GM12878 (cell line): ENCODE data around the gene USPL1. TPM values are rescaled to one million over a fixed set of nuclear protein-coding genes. Genes with fewer than 3 reads are reported as not detected.

Experiments
- ATAC-seq: fragments of 200-7000 bp; cut with Tn5 transposase; 3 replicates; pipeline ENCODE4 v1.9.1; 2020; ENCODE audit warnings: mild to moderate bottlenecking, moderate library complexity
- BruUV-seq: library from RNA; stranded (reverse); fragments of 400-500 nt; replicated peaks from 2 replicates; lab custom pipeline; 2021; lab: Mats Ljungman, UMichigan
- CTCF ChIA-PET: fragments of 300-600 bp; sonication (Branson Sonifier 250); formaldehyde crosslinking; extraction: SDS; loops from one replicate; lab custom pipeline; 2021; ENCODE audit warnings: inconsistent platforms; lab: Yijun Ruan, JAX
- POLR2A ChIA-PET: fragments of 350-600 bp; formaldehyde crosslinking; extraction: SDS; loops from one replicate; lab custom pipeline; 2021; ENCODE audit warnings: inconsistent platforms; lab: Charles Lee
- RAD21 ChIA-PET: fragments of 300-600 bp; sonication (Branson Sonifier 250); formaldehyde crosslinking; loops from one replicate; lab custom pipeline; 2023; ENCODE audit warnings: antibody characterized with exemption; ENCODE audit not compliant: unreplicated experiment; lab: Charles Lee
- SMC1A ChIA-PET: fragments of 300-600 bp; sonication (Branson Sonifier 250); formaldehyde crosslinking; loops from one replicate; lab custom pipeline; 2023; ENCODE audit not compliant: unreplicated experiment, uncharacterized antibody; lab: Charles Lee
- DNase-seq: peaks from one replicate; pipeline ENCODE4 v3.0.0-alpha.2; 2011; ENCODE audit warnings: low read depth, low spot score
- FAIRE-seq: peaks from 3 replicates; lab custom pipeline; 2011; peaks lifted over from hg19 to GRCh38; lab: Jason Lieb, UNC
- H2AFZ ChIP-seq: 2 replicates; pipeline ENCODE4 v1.6.0; 2011; ENCODE audit warnings: low read depth, low read length, control low read depth; ENCODE audit not compliant: control insufficient read depth
- H3K27ac ChIP-seq: 2 replicates; pipeline ENCODE4 v1.5.1; 2011; ENCODE audit warnings: control low read depth; ENCODE audit not compliant: control insufficient read depth, insufficient read depth
- H3K27me3 ChIP-seq, 2 experiments: replicated peaks in 1 of 2; 2 replicates each; pipeline versions ENCODE4 v1.6.0 to v1.6.1; 2011; ENCODE audit warnings: low read length in 1 of 2; ENCODE audit not compliant: control insufficient read depth in 2 of 2, insufficient read depth in 2 of 2
- H3K36me3 ChIP-seq, 2 experiments: 2 replicates each; pipeline ENCODE4 v1.5.1; 2011; ENCODE audit warnings: low read length in 1 of 2; ENCODE audit not compliant: control insufficient read depth in 2 of 2, insufficient read depth in 2 of 2
- H3K4me1 ChIP-seq: 2 replicates; pipeline ENCODE4 v1.6.1; 2011; ENCODE audit warnings: mild to moderate bottlenecking, low read length, moderate library complexity, mixed read lengths; ENCODE audit not compliant: control insufficient read depth, insufficient read depth
- H3K4me2 ChIP-seq: 2 replicates; pipeline ENCODE4 v1.6.0; 2011; ENCODE audit warnings: control low read depth; ENCODE audit not compliant: control insufficient read depth, insufficient read depth
- H3K4me3 ChIP-seq: fragments of 200-600 bp; sonication (generic); 2 replicates; pipeline ENCODE4 v1.5.1; 2016
- H3K79me2 ChIP-seq: 2 replicates; pipeline ENCODE4 v1.6.0; 2011; ENCODE audit warnings: low read length; ENCODE audit not compliant: control insufficient read depth, insufficient read depth
- H3K9ac ChIP-seq: 2 replicates; pipeline ENCODE4 v1.8.0; 2011; ENCODE audit warnings: low read length, control low read depth, mixed read lengths; ENCODE audit not compliant: control insufficient read depth, insufficient read depth
- H3K9me3 ChIP-seq: replicated peaks from 3 replicates; pipeline ENCODE4 v1.5.1; 2011; ENCODE audit warnings: mild to moderate bottlenecking, low read length; ENCODE audit not compliant: control insufficient read depth, insufficient read depth
- H4K20me1 ChIP-seq: 2 replicates; pipeline ENCODE4 v1.6.0; 2011; ENCODE audit not compliant: control insufficient read depth, insufficient read depth
- CHD4 ChIP-seq: fragments of 200-600 bp; sonication (generic); IDR thresholded peaks from 2 replicates; pipeline ENCODE4 v1.6.1; 2016; ENCODE audit warnings: mild to moderate bottlenecking
- EP300 ChIP-seq, 2 experiments: fragments of 150-350 bp in 1 of 2; IDR thresholded peaks; 2 replicates each; pipeline ENCODE4 v1.6.1; 2011 to 2012; ENCODE audit warnings: low read depth in 2 of 2, low read length in 2 of 2, borderline replicate concordance in 1 of 2, improper control_type of control experiment in 1 of 2, inconsistent platforms in 1 of 2; ENCODE audit not compliant: control insufficient read depth in 1 of 2
- ESRRA ChIP-seq: IDR thresholded peaks from 2 replicates; pipeline ENCODE4 v1.6.1; 2012; ENCODE audit warnings: mild to moderate bottlenecking, low read length, improper control_type of control experiment
- KAT2A ChIP-seq: conservative IDR thresholded peaks from 2 replicates; pipeline ENCODE4 v1.6.1; 2011; ENCODE audit warnings: low read depth, low read length; ENCODE audit not compliant: control insufficient read depth
- MEF2B ChIP-seq: fragments of 450-650 bp; IDR thresholded peaks from 2 replicates; pipeline ENCODE4 v1.6.1; 2018; ENCODE audit warnings: mild to moderate bottlenecking, moderate library complexity; ENCODE audit not compliant: partially characterized antibody, poor library complexity, severe bottlenecking
- NR2F1 ChIP-seq: fragments of 450-650 bp; conservative IDR thresholded peaks from 2 replicates; pipeline ENCODE4 v1.6.1; 2017; ENCODE audit warnings: mild to moderate bottlenecking
- PAX8 ChIP-seq: fragments of 450-650 bp; IDR thresholded peaks from 2 replicates; pipeline ENCODE4 v1.6.1; 2017; ENCODE audit warnings: mild to moderate bottlenecking, moderate library complexity
- PRDM15 ChIP-seq: fragments of 450-650 bp; formaldehyde crosslinking; IDR thresholded peaks from 2 replicates; pipeline ENCODE4 v1.4.0; 2020; ENCODE audit warnings: mild to moderate bottlenecking, moderate library complexity
- RELA ChIP-seq: fragments of 450-650 bp; IDR thresholded peaks from 2 replicates; pipeline ENCODE4 v1.8.0; 2014; ENCODE audit warnings: borderline replicate concordance; ENCODE audit not compliant: partially characterized antibody
- RELB ChIP-seq: fragments of 450-650 bp; IDR thresholded peaks from 2 replicates; pipeline ENCODE4 v1.6.1; 2017; ENCODE audit warnings: low read depth, mild to moderate bottlenecking, moderate library complexity
- SPI1 ChIP-seq: IDR thresholded peaks from 2 replicates; pipeline ENCODE4 v1.6.1; 2011; ENCODE audit warnings: low read depth, mild to moderate bottlenecking, low read length, moderate library complexity, borderline replicate concordance; ENCODE audit not compliant: insufficient read depth
- USF1 ChIP-seq: IDR thresholded peaks from 2 replicates; pipeline ENCODE4 v1.6.1; 2011; ENCODE audit warnings: borderline replicate concordance, low read depth, mild to moderate bottlenecking, moderate library complexity, mixed read lengths, low read length; ENCODE audit not compliant: insufficient read depth; ENCODE audit errors: extremely low read length
- YBX1 ChIP-seq: fragments of 450-650 bp; IDR thresholded peaks from 2 replicates; pipeline ENCODE4 v1.6.1; 2016; ENCODE audit warnings: antibody characterized with exemption
- ZZZ3 ChIP-seq: IDR thresholded peaks from 2 replicates; pipeline ENCODE4 v1.6.1; 2011; ENCODE audit warnings: low read depth; ENCODE audit not compliant: control insufficient read depth, insufficient read length
- WGBS: methylation state at CpG from one replicate; pipeline ENCODE4 v1.1.6; 2016; ENCODE audit warnings: low lambda C conversion rate; ENCODE audit not compliant: insufficient replicate concordance, insufficient coverage; ENCODE audit errors: missing lambda C conversion rate; 5-methylcytosine and 5-hydroxymethylcytosine counted together
- in situ Hi-C: fragments of 300-500 bp; cut with MboI; formaldehyde crosslinking; loops from 9 replicates; pipeline ENCODE4 v1.14.3; 2018; ENCODE audit warnings: mixed read lengths
- intact Hi-C: fragments of 100-400 bp; cut with micrococcal nuclease; formaldehyde crosslinking; loops from one replicate; pipeline ENCODE4 v1.14.2; 2022; ENCODE audit not compliant: unreplicated experiment
- polyA plus RNA-seq, 11 experiments: library from polyadenylated mRNA; depleted of rRNA in 4 of 11; unstranded in 6 of 11; stranded (reverse) in 5 of 11; fragments of >200 nt; fragmentation: Nextera tagmentation in 4 of 11; fragmentation: Illumina TruSeq in 1 of 11; extraction: Ambion mirVana in 4 of 11; extraction: Trizol in 1 of 11; gene quantifications; 1 replicate in 1 of 11; 2 replicates in 10 of 11; pipeline versions ENCODE4 v1.2.1 to v1.2.3, GENCODE V29; 2011 to 2016; ENCODE audit warnings: inconsistent platforms in 2 of 11, missing spikeins in 2 of 11, low read depth in 1 of 11
- total RNA-seq, 4 experiments: library from RNA; depleted of rRNA in 3 of 4; stranded (reverse); fragments of >200 nt in 3 of 4; fragmentation: Illumina TruSeq in 1 of 4; extraction: Trizol in 1 of 4; gene quantifications; 2 replicates each; pipeline versions ENCODE4 v1.2.1 to v1.2.3, GENCODE V29; 2013 to 2021
- TF ChIP-seq, protein P1 (sequence below): IDR thresholded peaks from 2 replicates; pipeline ENCODE4 v1.6.1; 2012; ENCODE audit warnings: low read depth, low read length, improper control_type of control experiment

Gene USPL1
- total and polyA plus RNA-seq, 10 of the 15 experiments (the other 5 are each of a cell fraction or from before 2014, with no cell fraction given), result 7.9 to 23.2 (median 15.8) TPM

DNA sequence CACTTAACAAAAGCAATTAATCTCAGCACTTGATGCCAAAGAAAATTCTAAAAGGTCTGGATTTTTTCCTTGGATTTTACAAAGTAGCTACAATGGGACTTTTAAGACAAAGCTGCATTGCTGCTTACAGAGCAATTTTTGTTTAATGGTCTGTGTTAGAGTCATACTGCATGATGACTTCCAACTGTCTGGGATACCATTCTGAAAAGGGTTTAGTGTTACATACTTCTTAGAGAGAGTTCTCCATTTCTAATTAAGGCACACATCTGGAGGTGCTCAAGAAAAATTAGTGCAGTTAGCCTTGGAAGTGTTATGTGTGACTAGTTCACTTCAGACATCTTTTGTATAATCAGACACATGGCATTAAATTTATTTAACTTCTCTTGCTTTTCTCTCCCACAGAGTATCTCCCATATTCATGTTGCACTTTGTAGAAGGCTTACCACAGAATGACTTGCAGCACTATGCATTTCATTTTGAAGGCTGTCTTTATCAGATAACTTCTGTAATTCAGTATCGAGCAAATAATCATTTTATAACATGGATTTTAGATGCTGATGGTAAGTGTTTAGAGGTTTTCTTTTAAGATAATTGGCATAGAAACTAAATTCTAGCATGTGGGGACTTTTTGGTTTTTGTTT is 35.1 kb downstream of the USPL1 start:
- peaks cover 1 to 31% of the 10 kb centered on the region in 2 experiments for H3K36me3 ChIP-seq
- in situ Hi-C loops (no loop called here), intact Hi-C loops (no loop called here)
- H3K4me3 ChIP-seq, result no peak overlapping the region
- POLR2A ChIA-PET, result interaction anchor here (1.2 to 1.9 kb wide), 2 partner anchors 37 kb away, joined by 4 to 6 read pairs; no protein-coding TSS in a partner anchor
- FAIRE-seq, result no peak
- no peak overlapping the region for H2AFZ ChIP-seq
- no peaks in the 10 kb centered on the region for H3K4me1 ChIP-seq
- no peak overlapping the region for H3K27ac ChIP-seq
- no peaks in the 10 kb centered on the region for H4K20me1 ChIP-seq
- no peaks in the 10 kb centered on the region for H3K27me3 ChIP-seq
- BruUV-seq, result no TSS peak
- CTCF ChIA-PET, result interaction anchor here (0.9 to 1.1 kb wide), 2 partner anchors 10 to 15 kb away, joined by 3 to 4 read pairs; no protein-coding TSS in a partner anchor
- RAD21 ChIA-PET, result no interaction called here
- no peak for ATAC-seq
- H3K9ac ChIP-seq, result no peak overlapping the region
- H3K79me2 ChIP-seq, result no peaks in the 10 kb centered on the region
- no peak for DNase-seq
- no peaks in the 10 kb centered on the region for H3K9me3 ChIP-seq
- no peak overlapping the region for H3K4me2 ChIP-seq
- WGBS, result 96% methylated on average over 1 of the region's 1 CpG
- SMC1A ChIA-PET, result interaction anchor here (0.9 to 2.8 kb wide), 3 partner anchors 17 to 154 kb away, joined by 3 to 7 read pairs (median 4); no protein-coding TSS in a partner anchor
- no peak for TF ChIP-seq ZZZ3
- TF ChIP-seq USF1, result no peak
- no peak for TF ChIP-seq RELB
- no peak for TF ChIP-seq YBX1
- TF ChIP-seq KAT2A, result no peak
- no peak for TF ChIP-seq SPI1
- TF ChIP-seq EP300 (IDR thresholded peaks at IDR 0.05; ENCODE audit: borderline replicate concordance in 1 of 2, control insufficient read depth in 1 of 2, low read depth in 2 of 2, low read length in 2 of 2), result no peak
- TF ChIP-seq PAX8, result no peak
- TF ChIP-seq MEF2B, result no peak
- TF ChIP-seq PRDM15 (CRISPR knock-in tag), result no peak
- TF ChIP-seq NR2F1, result no peak
- no peak for TF ChIP-seq RELA
- no peak for TF ChIP-seq CHD4
- TF ChIP-seq ESRRA, result no peak
- TF ChIP-seq, protein P1, sequence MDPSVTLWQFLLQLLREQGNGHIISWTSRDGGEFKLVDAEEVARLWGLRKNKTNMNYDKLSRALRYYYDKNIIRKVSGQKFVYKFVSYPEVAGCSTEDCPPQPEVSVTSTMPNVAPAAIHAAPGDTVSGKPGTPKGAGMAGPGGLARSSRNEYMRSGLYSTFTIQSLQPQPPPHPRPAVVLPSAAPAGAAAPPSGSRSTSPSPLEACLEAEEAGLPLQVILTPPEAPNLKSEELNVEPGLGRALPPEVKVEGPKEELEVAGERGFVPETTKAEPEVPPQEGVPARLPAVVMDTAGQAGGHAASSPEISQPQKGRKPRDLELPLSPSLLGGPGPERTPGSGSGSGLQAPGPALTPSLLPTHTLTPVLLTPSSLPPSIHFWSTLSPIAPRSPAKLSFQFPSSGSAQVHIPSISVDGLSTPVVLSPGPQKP, result no peak
